Dendritic cell treated with granulocyte-macrophage colony-stimulating factor and Interleukin-4, amounts not matched to agents 40 ng/mL and 50 ng/mL, for 4 days (primary cell): ENCODE results near the gene TAF11L13.
"Not testable (repeated sequence)": the region's sequence is repeated elsewhere in the genome, so short reads cannot be mapped to it uniquely, and the experiment has no call there.

Source experiments
- H3K27ac Mint-ChIP-seq: one replicate; pipeline ENCODE4 v1.8.0; 2022; ENCODE audit warnings: mild to moderate bottlenecking, mixed read lengths
- H3K27me3 Mint-ChIP-seq: one replicate; pipeline ENCODE4 v1.8.0; 2022; ENCODE audit warnings: mild to moderate bottlenecking, mixed read lengths
- H3K36me3 Mint-ChIP-seq: one replicate; pipeline ENCODE4 v1.8.0; 2022; ENCODE audit warnings: low read depth, mixed read lengths
- H3K4me1 Mint-ChIP-seq: one replicate; pipeline ENCODE4 v1.8.0; 2022; ENCODE audit warnings: low read depth, mixed read lengths
- H3K4me3 Mint-ChIP-seq: one replicate; pipeline ENCODE4 v1.8.0; 2022; ENCODE audit warnings: mild to moderate bottlenecking, moderate library complexity, mixed read lengths
- H3K9me3 Mint-ChIP-seq: one replicate; pipeline ENCODE4 v1.8.0; 2022; ENCODE audit warnings: mixed read lengths
- intact Hi-C: fragments of 100-400 bp; cut with micrococcal nuclease; formaldehyde crosslinking; loops from one replicate; pipeline ENCODE4 v1.15.0; 2022

TAF11L13 gene

GRCh38 chr5:17631788-17632187 is at the start of gene TAF11L13:
TAF11L13 (plus strand) TSS chr5:17632088.
- H3K36me3 Mint-ChIP-seq, H3K4me1 Mint-ChIP-seq, H3K27me3 Mint-ChIP-seq, H3K27ac Mint-ChIP-seq, intact Hi-C loops, H3K4me3 Mint-ChIP-seq: not testable (repeated sequence)
- H3K9me3 Mint-ChIP-seq, result peaks cover 17% of the 10 kb centered on the region

- H3K27ac Mint-ChIP-seq, H3K9me3 Mint-ChIP-seq, H3K27me3 Mint-ChIP-seq, H3K4me1 Mint-ChIP-seq, H3K4me3 Mint-ChIP-seq, intact Hi-C loops, H3K36me3 Mint-ChIP-seq: not testable (repeated sequence)
These were observed 46.2 kb upstream of the TAF11L13 start, which contains the start of gene TAF11L7 for GRCh38 chr5:17585658-17586057. TAF11L7 (minus strand) TSS chr5:17585758.

- H3K36me3 Mint-ChIP-seq, H3K4me1 Mint-ChIP-seq, H3K27ac Mint-ChIP-seq, H3K9me3 Mint-ChIP-seq, H3K4me3 Mint-ChIP-seq, intact Hi-C loops, H3K27me3 Mint-ChIP-seq: not testable (repeated sequence)
These were observed 41.0 kb upstream of the TAF11L13 start, which contains the start of gene TAF11L8 for GRCh38 chr5:17590860-17591259. TAF11L8 (minus strand) TSS chr5:17590960.

GRCh38 chr5:17594255-17594654 is 37.6 kb upstream of the TAF11L13 start, which contains the start of gene TAF11L9:
TAF11L9 (minus strand) TSS chr5:17594394.
- not testable (repeated sequence) for H3K27ac Mint-ChIP-seq, H3K9me3 Mint-ChIP-seq

GRCh38 chr5:17597728-17598127 is 34.2 kb upstream of the TAF11L13 start, which contains the start of gene TAF11L10:
TAF11L10 (minus strand) TSS chr5:17597828.
- H3K4me3 Mint-ChIP-seq, H3K27ac Mint-ChIP-seq, H3K36me3 Mint-ChIP-seq, H3K4me1 Mint-ChIP-seq, H3K27me3 Mint-ChIP-seq, intact Hi-C loops: not testable (repeated sequence)
- peaks cover 11% of the 10 kb centered on the region for H3K9me3 Mint-ChIP-seq

More at GRCh38 chr5:17594255-17594654, 37.6 kb upstream of the TAF11L13 start, which contains the start of gene TAF11L9:
- H3K36me3 Mint-ChIP-seq, intact Hi-C loops, H3K27me3 Mint-ChIP-seq, H3K4me3 Mint-ChIP-seq, H3K4me1 Mint-ChIP-seq: not testable (repeated sequence)

GRCh38 chr5:17603880-17604279 is 28.0 kb upstream of the TAF11L13 start, which contains the start of gene TAF11L11:
TAF11L11 (plus strand) TSS chr5:17604183.
- peaks cover 11% of the 10 kb centered on the region for H3K9me3 Mint-ChIP-seq
- H3K27me3 Mint-ChIP-seq, H3K4me3 Mint-ChIP-seq, H3K36me3 Mint-ChIP-seq, H3K4me1 Mint-ChIP-seq, intact Hi-C loops, H3K27ac Mint-ChIP-seq: not testable (repeated sequence)

- Mint-ChIP-seq H3K4me3 (no peak overlapping the region), H3K27ac (no peak overlapping the region), H3K9me3 (peaks cover under 1% of the 10 kb centered on the region), H3K27me3 (no peaks in the 10 kb centered on the region), H3K36me3 (no peaks in the 10 kb centered on the region), H3K4me1 (no peaks in the 10 kb centered on the region)
- intact Hi-C loops, result no loop called here
These were observed 26.9 kb upstream of the TAF11L13 start for GRCh38 chr5:17604951-17605350.

GRCh38 chr5:17607461-17607860 is 24.4 kb upstream of the TAF11L13 start:
- H3K4me3 Mint-ChIP-seq, H3K4me1 Mint-ChIP-seq, H3K27ac Mint-ChIP-seq, H3K9me3 Mint-ChIP-seq, H3K36me3 Mint-ChIP-seq, intact Hi-C loops, H3K27me3 Mint-ChIP-seq: not testable (repeated sequence)

GRCh38 chr5:17610092-17610491 is 21.8 kb upstream of the TAF11L13 start, which contains the start of gene TAF11L12:
TAF11L12 (plus strand) TSS chr5:17610392.
- H3K9me3 Mint-ChIP-seq, intact Hi-C loops, H3K4me3 Mint-ChIP-seq, H3K27me3 Mint-ChIP-seq, H3K27ac Mint-ChIP-seq, H3K36me3 Mint-ChIP-seq, H3K4me1 Mint-ChIP-seq: not testable (repeated sequence)

- H3K27ac Mint-ChIP-seq, result no peak overlapping the region
- no peak overlapping the region for H3K4me3 Mint-ChIP-seq
- no peaks in the 10 kb centered on the region for H3K27me3 Mint-ChIP-seq
- no peaks in the 10 kb centered on the region for H3K4me1 Mint-ChIP-seq
- no peaks in the 10 kb centered on the region for H3K36me3 Mint-ChIP-seq
- intact Hi-C loops, result no loop called here
- H3K9me3 Mint-ChIP-seq, result peaks cover 16% of the 10 kb centered on the region
These were observed 16.8 kb upstream of the TAF11L13 start for GRCh38 chr5:17614872-17615605.

GRCh38 chr5:17619354-17619753 is 12.5 kb upstream of the TAF11L13 start:
- Mint-ChIP-seq H3K27me3 (no peaks in the 10 kb centered on the region), H3K27ac (no peak overlapping the region), H3K36me3 (no peaks in the 10 kb centered on the region), H3K4me3 (no peak overlapping the region), H3K9me3 (peaks cover 36% of the 10 kb centered on the region), H3K4me1 (no peaks in the 10 kb centered on the region)
- intact Hi-C loops, result no loop called here

GRCh38 chr5:17620627-17621026 is 11.3 kb upstream of the TAF11L13 start:
- intact Hi-C loops, result no loop called here
- H3K4me1 Mint-ChIP-seq, result no peaks in the 10 kb centered on the region
- H3K27me3 Mint-ChIP-seq, result no peaks in the 10 kb centered on the region
- peaks cover 27% of the 10 kb centered on the region for H3K9me3 Mint-ChIP-seq
- H3K27ac Mint-ChIP-seq, result no peak overlapping the region
- H3K4me3 Mint-ChIP-seq, result no peak overlapping the region
- no peaks in the 10 kb centered on the region for H3K36me3 Mint-ChIP-seq

- Mint-ChIP-seq H3K9me3 (peaks cover 19% of the 10 kb centered on the region), H3K36me3 (no peaks in the 10 kb centered on the region), H3K4me1 (no peaks in the 10 kb centered on the region), H3K27ac (no peak overlapping the region), H3K27me3 (no peaks in the 10 kb centered on the region), H3K4me3 (no peak overlapping the region)
- intact Hi-C loops, result no loop called here
These were observed 6.2 kb upstream of the TAF11L13 start for GRCh38 chr5:17625686-17626085.

GRCh38 chr5:17634160-17634559 is 2.3 kb downstream of the TAF11L13 start, which contains the start of gene TAF11L14:
TAF11L14 (plus strand) TSS chr5:17634460.
- peaks cover 17% of the 10 kb centered on the region for H3K9me3 Mint-ChIP-seq
- H3K36me3 Mint-ChIP-seq, result no peaks in the 10 kb centered on the region
- no peak within 1 kb of the TSS for H3K4me3 Mint-ChIP-seq
- no peak within 1 kb of the TSS for H3K27ac Mint-ChIP-seq
- H3K27me3 Mint-ChIP-seq, result no peaks in the 10 kb centered on the region
- intact Hi-C loops, result no loop called here
- no peaks in the 10 kb centered on the region for H3K4me1 Mint-ChIP-seq

GRCh38 chr5:17649232-17649631 is 17.3 kb downstream of the TAF11L13 start:
- H3K27ac Mint-ChIP-seq, H3K36me3 Mint-ChIP-seq, intact Hi-C loops: not testable (repeated sequence)

More at GRCh38 chr5:17649232-17649631, 17.3 kb downstream of the TAF11L13 start:
- H3K27me3 Mint-ChIP-seq, H3K4me3 Mint-ChIP-seq, H3K4me1 Mint-ChIP-seq: not testable (repeated sequence)
- peaks cover 25% of the 10 kb centered on the region for H3K9me3 Mint-ChIP-seq
